Breast epithelium (tissue), 4 donors: ENCODE results near the gene LTB4R. TPM values are rescaled to one million over a fixed set of nuclear protein-coding genes. Genes with fewer than 3 reads are reported as not detected.

Experiments used
- DNase-seq, 2 donors: peaks; one replicate each; pipeline ENCODE4 v3.0.0-alpha.2; 2019; ENCODE audit warnings: low spot score in 2 of 2
- H3K27ac ChIP-seq, 2 donors: fragments of 200-600 bp; sonication (generic) in 1 of 2; one replicate each; pipeline ENCODE4 v1.5.1; 2016 to 2019; ENCODE audit warnings: mild to moderate bottlenecking in 1 of 2
- H3K27me3 ChIP-seq, 2 donors: fragments of 200-600 bp; sonication (generic) in 1 of 2; one replicate each; pipeline versions ENCODE4 v1.5.1 to v1.6.0; 2017 to 2019; ENCODE audit warnings: control low read depth in 1 of 2, mild to moderate bottlenecking in 1 of 2
- H3K36me3 ChIP-seq: fragments of 200-600 bp; one replicate; pipeline ENCODE4 v1.5.1; 2019
- H3K4me1 ChIP-seq, 2 donors: fragments of 200-600 bp; sonication (generic); one replicate each; pipeline ENCODE4 v1.5.1; 2016 to 2019; ENCODE audit warnings: control low read depth in 1 of 2
- H3K4me3 ChIP-seq, 3 donors: fragments of 200-600 bp; sonication (generic); 1 replicate in 2 of 3; 2 replicates in 1 of 3; pipeline ENCODE4 v1.5.1; 2016 to 2019; ENCODE audit warnings: mild to moderate bottlenecking in 3 of 3, moderate library complexity in 2 of 3
- H3K9me3 ChIP-seq, 2 donors: fragments of 200-600 bp; sonication (generic) in 1 of 2; one replicate each; pipeline ENCODE4 v1.5.1; 2016 to 2019; ENCODE audit warnings: control low read depth in 1 of 2
- POLR2A ChIP-seq: fragments of 450-650 bp; IDR thresholded peaks from one replicate; pipeline ENCODE4 v1.6.1; 2016; ENCODE audit warnings: antibody characterized with exemption, mild to moderate bottlenecking, moderate library complexity
- POLR2AphosphoS5 ChIP-seq, 3 donors: sonication (generic); formaldehyde crosslinking; IDR thresholded peaks; one replicate each; pipeline ENCODE4 v1.6.1; 2017; ENCODE audit warnings: antibody characterized with exemption in 3 of 3
- intact Hi-C: fragments of 100-400 bp; cut with DNase I; formaldehyde crosslinking; loops from one replicate; pipeline ENCODE4 v1.15.1; 2023; ENCODE audit warnings: low total_unique reads
- total RNA-seq, 3 donors: library from RNA; depleted of rRNA; stranded (reverse); fragments of >200 nt; gene quantifications; one replicate each; pipeline ENCODE4 v1.1.0, GENCODE V29; 2016
- TF ChIP-seq, protein P1 (sequence below), 3 donors: fragments of 450-650 bp; IDR thresholded peaks; one replicate each; pipeline ENCODE4 v1.5.1; 2016 to 2017; ENCODE audit warnings: antibody characterized with exemption in 3 of 3, mild to moderate bottlenecking in 3 of 3, moderate library complexity in 3 of 3

Gene LTB4R
- total RNA-seq, 3 donors from 2014 or later: 5.7 to 18.4 (median 12.8) TPM

DNA sequence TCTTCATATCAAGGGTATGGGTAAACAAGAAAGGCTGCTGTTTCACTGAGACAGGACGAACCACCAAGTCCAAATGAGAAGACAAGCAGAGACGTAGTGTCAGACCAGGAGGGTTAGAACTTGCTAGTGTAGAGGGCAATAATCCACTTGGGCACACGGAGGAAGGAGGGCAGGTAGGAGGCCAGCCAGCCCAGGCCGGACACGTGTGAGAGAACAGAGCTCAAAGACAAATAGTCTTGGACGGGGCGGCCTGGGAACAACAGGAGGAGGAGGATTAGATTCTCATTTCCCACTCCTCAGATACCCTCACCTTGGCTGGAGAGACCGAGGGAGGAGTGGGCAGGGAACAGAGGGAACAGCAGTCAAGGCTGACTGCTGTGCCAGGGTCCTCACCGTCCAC is 20.6 kb upstream of the LTB4R start:
- no peaks in the 10 kb centered on the region for H3K9me3 ChIP-seq
- TF ChIP-seq POLR2AphosphoS5 (IDR thresholded peaks at IDR 0.05): no peak
- TF ChIP-seq, protein P1, sequence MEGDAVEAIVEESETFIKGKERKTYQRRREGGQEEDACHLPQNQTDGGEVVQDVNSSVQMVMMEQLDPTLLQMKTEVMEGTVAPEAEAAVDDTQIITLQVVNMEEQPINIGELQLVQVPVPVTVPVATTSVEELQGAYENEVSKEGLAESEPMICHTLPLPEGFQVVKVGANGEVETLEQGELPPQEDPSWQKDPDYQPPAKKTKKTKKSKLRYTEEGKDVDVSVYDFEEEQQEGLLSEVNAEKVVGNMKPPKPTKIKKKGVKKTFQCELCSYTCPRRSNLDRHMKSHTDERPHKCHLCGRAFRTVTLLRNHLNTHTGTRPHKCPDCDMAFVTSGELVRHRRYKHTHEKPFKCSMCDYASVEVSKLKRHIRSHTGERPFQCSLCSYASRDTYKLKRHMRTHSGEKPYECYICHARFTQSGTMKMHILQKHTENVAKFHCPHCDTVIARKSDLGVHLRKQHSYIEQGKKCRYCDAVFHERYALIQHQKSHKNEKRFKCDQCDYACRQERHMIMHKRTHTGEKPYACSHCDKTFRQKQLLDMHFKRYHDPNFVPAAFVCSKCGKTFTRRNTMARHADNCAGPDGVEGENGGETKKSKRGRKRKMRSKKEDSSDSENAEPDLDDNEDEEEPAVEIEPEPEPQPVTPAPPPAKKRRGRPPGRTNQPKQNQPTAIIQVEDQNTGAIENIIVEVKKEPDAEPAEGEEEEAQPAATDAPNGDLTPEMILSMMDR (IDR thresholded peaks at IDR 0.05): no peak
- TF ChIP-seq POLR2A: no peak
- no peak for DNase-seq
- no peak overlapping the region for H3K27ac ChIP-seq
- intact Hi-C loops: no loop called here
- H3K36me3 ChIP-seq: peaks cover 2% of the 10 kb centered on the region
- no peaks in the 10 kb centered on the region for H3K27me3 ChIP-seq
- H3K4me3 ChIP-seq: no peak overlapping the region
- no peaks in the 10 kb centered on the region for H3K4me1 ChIP-seq

DNA sequence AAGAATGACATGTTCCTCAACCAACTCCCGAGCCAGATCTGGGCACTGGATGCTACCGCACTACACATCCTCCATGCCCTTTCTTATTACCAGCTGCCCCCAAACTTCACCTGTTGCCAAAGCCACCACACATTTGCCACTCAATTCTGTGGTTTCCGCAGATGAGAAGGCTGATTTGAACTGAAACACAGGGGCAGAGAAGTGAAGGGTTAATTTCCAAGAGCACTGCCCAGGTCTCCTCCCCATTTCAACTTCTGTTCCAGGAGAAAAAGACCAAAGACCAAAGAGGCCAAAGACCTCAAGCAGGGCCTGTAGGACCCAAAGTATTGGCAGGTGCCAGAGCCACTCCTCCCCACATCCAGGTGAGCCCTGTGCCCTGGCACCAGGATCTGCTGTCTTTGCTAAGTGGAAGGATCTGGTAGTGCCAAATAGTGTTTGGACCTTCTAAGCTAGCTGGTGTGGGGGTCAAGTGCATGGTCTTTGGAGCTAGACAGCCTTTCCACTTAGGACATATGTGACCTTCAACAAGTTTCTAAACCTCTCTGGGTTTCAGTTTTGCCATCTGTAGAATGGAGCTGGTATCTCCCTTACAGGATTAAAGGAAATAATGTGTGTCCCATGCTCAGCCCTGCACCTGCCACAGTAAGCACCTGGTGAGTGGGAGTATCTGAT is 19.7 kb upstream of the LTB4R start:
- no peaks in the 10 kb centered on the region for H3K4me1 ChIP-seq
- no peak overlapping the region for H3K4me3 ChIP-seq
- H3K9me3 ChIP-seq: no peaks in the 10 kb centered on the region
- no peak overlapping the region for H3K27ac ChIP-seq
- H3K36me3 ChIP-seq: peaks cover 4% of the 10 kb centered on the region
- TF ChIP-seq, protein P1 (IDR thresholded peaks at IDR 0.05): no peak
- TF ChIP-seq POLR2A (no peak), POLR2AphosphoS5 (IDR thresholded peaks at IDR 0.05) (no peak)
- H3K27me3 ChIP-seq: no peaks in the 10 kb centered on the region
- intact Hi-C loops: no loop called here
- no peak for DNase-seq

DNA sequence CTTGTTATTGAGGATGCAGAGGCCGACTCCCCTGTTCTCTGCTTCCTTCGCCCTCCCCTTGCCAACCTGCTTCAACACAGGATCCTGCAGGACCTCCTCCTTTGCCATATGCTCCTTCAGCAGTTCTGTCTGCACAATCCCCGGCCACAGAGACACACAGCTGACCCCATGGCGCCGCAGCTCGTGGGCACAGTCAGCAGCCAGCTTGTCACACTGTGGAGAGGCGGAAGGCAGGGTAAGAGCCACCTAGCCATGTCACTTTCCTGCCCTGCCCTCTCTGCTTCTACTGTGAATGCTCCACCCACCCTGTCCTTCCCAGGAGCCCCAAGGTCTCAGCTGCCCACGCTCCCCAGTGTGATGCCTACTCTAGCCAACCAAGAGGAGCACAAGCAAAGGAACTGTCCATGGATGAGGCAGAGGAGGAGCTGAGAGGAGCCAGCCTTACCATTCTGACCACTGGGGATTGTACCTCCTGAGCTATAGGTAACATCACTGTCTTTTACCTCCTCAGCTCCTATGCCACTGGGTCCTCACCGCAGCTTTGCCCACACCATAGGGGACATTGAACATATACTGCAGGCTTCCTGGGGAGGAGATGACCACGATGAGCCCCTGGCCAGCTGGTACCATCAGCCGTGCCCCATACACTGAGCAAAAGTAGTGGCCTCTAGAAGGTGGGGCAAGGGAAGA is 19.0 kb upstream of the LTB4R start:
- H3K27me3 ChIP-seq: no peaks in the 10 kb centered on the region
- no peak overlapping the region for H3K27ac ChIP-seq
- intact Hi-C loops: no loop called here
- H3K4me3 ChIP-seq: no peak overlapping the region
- no peak for DNase-seq
- no peaks in the 10 kb centered on the region for H3K4me1 ChIP-seq
- no peak for TF ChIP-seq POLR2A
- TF ChIP-seq, protein P1 (IDR thresholded peaks at IDR 0.05): no peak
- no peak for TF ChIP-seq POLR2AphosphoS5 (IDR thresholded peaks at IDR 0.05)
- H3K36me3 ChIP-seq: peaks cover 4% of the 10 kb centered on the region
- H3K9me3 ChIP-seq: no peaks in the 10 kb centered on the region

DNA sequence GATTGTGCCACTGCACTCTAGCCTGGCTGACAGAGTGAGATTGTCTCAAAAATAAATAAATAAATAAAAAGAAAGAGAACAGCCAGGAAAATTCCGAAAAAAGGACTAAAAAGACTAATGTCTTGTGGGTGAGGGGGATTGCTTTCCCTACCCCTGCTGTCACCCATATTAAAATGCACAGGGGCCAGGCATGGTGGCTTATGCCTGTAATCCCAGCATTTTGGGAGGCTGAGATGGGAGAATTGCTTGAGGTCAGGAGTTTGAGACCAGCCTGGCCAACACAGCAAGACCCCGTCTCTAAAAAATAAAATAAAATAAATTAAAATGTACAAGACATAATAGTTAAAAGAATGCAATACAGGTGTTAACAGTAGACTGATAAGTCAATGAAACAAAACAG is 17.8 kb upstream of the LTB4R start:
- Histone ChIP-seq H3K27ac (no peak overlapping the region), H3K4me3 (no peak overlapping the region), H3K27me3 (no peaks in the 10 kb centered on the region), H3K9me3 (no peaks in the 10 kb centered on the region), H3K4me1 (no peaks in the 10 kb centered on the region), H3K36me3 (peaks cover 4% of the 10 kb centered on the region)
- DNase-seq: no peak
- intact Hi-C loops: no loop called here
- no peak for TF ChIP-seq POLR2A
- TF ChIP-seq POLR2AphosphoS5 (IDR thresholded peaks at IDR 0.05): no peak
- TF ChIP-seq, protein P1 (IDR thresholded peaks at IDR 0.05): no peak
